Esophagus squamous epithelium (tissue), 4 donors: ENCODE results near the gene DEFB121.

Experiments used
- CTCF ChIP-seq, 6 experiments: fragments of 450-650 bp in 4 of 6; fragments of 200-600 bp in 2 of 6; sonication (generic) in 2 of 6; IDR thresholded peaks; one replicate each; pipeline ENCODE4 v1.5.1; 2016 to 2019; ENCODE audit warnings: antibody characterized with exemption in 6 of 6, mild to moderate bottlenecking in 4 of 6, moderate library complexity in 4 of 6
- POLR2A ChIP-seq, 4 donors: fragments of 450-650 bp; IDR thresholded peaks; one replicate each; pipeline ENCODE4 v1.6.1; 2017; ENCODE audit warnings: antibody characterized with exemption in 4 of 4, mild to moderate bottlenecking in 4 of 4, moderate library complexity in 3 of 4

DNA sequence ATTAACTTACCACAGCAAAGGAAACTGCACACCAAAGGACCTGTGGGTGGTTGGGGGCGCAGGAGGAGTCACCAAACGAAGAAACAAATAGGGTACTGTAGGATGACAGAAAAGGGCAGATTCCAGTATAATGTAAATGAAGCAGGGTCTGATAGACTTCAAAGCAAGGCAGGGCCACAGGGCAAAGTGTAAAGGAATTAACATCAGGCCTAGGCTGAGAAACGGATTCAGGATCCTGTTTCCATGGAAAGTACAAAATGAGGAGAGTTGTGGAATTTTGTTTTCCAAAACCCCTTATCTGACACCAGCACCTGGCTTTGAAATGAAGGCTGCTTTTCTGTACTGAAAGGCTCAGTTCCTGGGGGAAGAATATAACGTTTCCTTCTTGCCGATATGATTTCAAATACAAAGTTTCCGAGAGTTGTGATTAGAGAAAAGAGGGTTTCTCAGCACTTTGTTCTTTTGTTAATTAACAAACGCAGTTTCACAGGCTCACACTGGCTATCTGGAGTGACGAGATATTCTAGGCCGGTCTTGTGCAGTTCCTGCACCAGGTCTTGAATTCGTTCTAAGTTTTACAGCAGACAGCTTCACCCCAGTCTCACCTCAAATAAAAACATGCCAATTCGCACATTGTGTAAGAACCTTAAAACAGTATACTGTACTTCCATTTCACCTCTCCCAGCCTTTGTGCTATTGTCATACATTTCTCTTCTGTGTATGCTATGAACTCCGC is 40.2 kb upstream of the DEFB121 start:
- TF ChIP-seq CTCF (IDR thresholded peaks at IDR 0.05) (no peak), POLR2A (IDR thresholded peaks at IDR 0.05) (no peak)
